SK-N-SH treated with all-trans-retinoic acid at 6 μM for 48 hours (cell line): ENCODE data around the gene SEC24D.
"Not testable (repeated sequence)": the region's sequence is repeated elsewhere in the genome, so short reads cannot be mapped to it uniquely, and the experiment has no call there.

ENCODE experiments used
- ATAC-seq: fragments of 200-7000 bp; cut with Tn5 transposase; 3 replicates; pipeline ENCODE4 v1.9.1; 2020; ENCODE audit warnings: mild to moderate bottlenecking, moderate library complexity
- ARNTL ChIP-seq: fragments of 450-650 bp; formaldehyde crosslinking; IDR thresholded peaks from 2 replicates; pipeline ENCODE4 v1.5.0; 2020; ENCODE audit warnings: low read depth, mild to moderate bottlenecking, moderate library complexity, borderline replicate concordance
- BACH2 ChIP-seq: fragments of 250-450 bp; sonication (Bioruptor Pico); IDR thresholded peaks from 2 replicates; pipeline ENCODE4 v1.9.0; 2021; ENCODE audit warnings: mild to moderate bottlenecking, borderline replicate concordance
- CREB5 ChIP-seq: fragments of 250-450 bp; sonication (Bioruptor Pico); IDR thresholded peaks from 2 replicates; pipeline ENCODE4 v1.5.1; 2020; ENCODE audit warnings: low read depth, mild to moderate bottlenecking, moderate library complexity
- CSDC2 ChIP-seq: fragments of 250-450 bp; sonication (Bioruptor Pico); IDR thresholded peaks from 2 replicates; pipeline ENCODE4 v1.5.0; 2020; ENCODE audit warnings: mild to moderate bottlenecking, moderate library complexity
- CSRNP3 ChIP-seq: fragments of 250-450 bp; sonication (Bioruptor Pico); IDR thresholded peaks from 2 replicates; pipeline ENCODE4 v1.5.1; 2021; ENCODE audit warnings: mild to moderate bottlenecking, moderate library complexity
- ESRRG ChIP-seq: fragments of 250-450 bp; sonication (Bioruptor Pico); IDR thresholded peaks from 2 replicates; pipeline ENCODE4 v1.6.1; 2021; ENCODE audit warnings: mild to moderate bottlenecking
- GLIS3 ChIP-seq: fragments of 250-450 bp; sonication (Bioruptor Pico); IDR thresholded peaks from 2 replicates; pipeline ENCODE4 v1.5.0; 2020; ENCODE audit warnings: mild to moderate bottlenecking, moderate library complexity
- OSR1 ChIP-seq: fragments of 250-450 bp; sonication (Bioruptor Pico); IDR thresholded peaks from 2 replicates; pipeline ENCODE4 v1.8.0; 2022; ENCODE audit warnings: moderate library complexity, mild to moderate bottlenecking, inconsistent platforms
- PATZ1 ChIP-seq: fragments of 250-450 bp; sonication (Bioruptor Pico); IDR thresholded peaks from 2 replicates; pipeline ENCODE4 v1.8.0; 2020; ENCODE audit warnings: mild to moderate bottlenecking, moderate library complexity, borderline replicate concordance
- POU6F1 ChIP-seq: fragments of 250-450 bp; sonication (Bioruptor Pico); IDR thresholded peaks from 2 replicates; pipeline ENCODE4 v1.8.0; 2021; ENCODE audit warnings: low read depth, mild to moderate bottlenecking, moderate library complexity, borderline replicate concordance
- PPARA ChIP-seq: fragments of 250-450 bp; sonication (Bioruptor Pico); IDR thresholded peaks from 2 replicates; pipeline ENCODE4 v1.5.0; 2020; ENCODE audit warnings: mild to moderate bottlenecking, borderline replicate concordance
- RARB ChIP-seq: fragments of 250-450 bp; sonication (Bioruptor Pico); IDR thresholded peaks from 2 replicates; pipeline ENCODE4 v1.8.0; 2021; ENCODE audit warnings: mild to moderate bottlenecking, moderate library complexity
- SNAI2 ChIP-seq: fragments of 250-450 bp; sonication (Bioruptor Pico); IDR thresholded peaks from 2 replicates; pipeline ENCODE4 v1.5.0; 2020; ENCODE audit warnings: mild to moderate bottlenecking, moderate library complexity
- TSHZ2 ChIP-seq: fragments of 250-450 bp; sonication (Bioruptor Pico); IDR thresholded peaks from 2 replicates; pipeline ENCODE4 v1.5.0; 2020; ENCODE audit warnings: mild to moderate bottlenecking, moderate library complexity
- ZC3H10 ChIP-seq: fragments of 250-450 bp; sonication (Bioruptor Pico); IDR thresholded peaks from 2 replicates; pipeline ENCODE4 v1.5.1; 2021; ENCODE audit warnings: mild to moderate bottlenecking, moderate library complexity
- ZFP3 ChIP-seq: fragments of 250-450 bp; sonication (Bioruptor Pico); IDR thresholded peaks from 2 replicates; pipeline ENCODE4 v1.5.0; 2020; ENCODE audit warnings: mild to moderate bottlenecking, moderate library complexity
- ZFP30 ChIP-seq: fragments of 450-650 bp; formaldehyde crosslinking; IDR thresholded peaks from 2 replicates; pipeline ENCODE4 v1.5.0; 2022; ENCODE audit warnings: mild to moderate bottlenecking, moderate library complexity
- ZNF565 ChIP-seq: fragments of 450-650 bp; formaldehyde crosslinking; conservative IDR thresholded peaks from 2 replicates; pipeline ENCODE4 v1.5.0; 2020; ENCODE audit warnings: low read depth, mild to moderate bottlenecking, moderate library complexity
- ZNF8 ChIP-seq: fragments of 450-650 bp; formaldehyde crosslinking; IDR thresholded peaks from 2 replicates; pipeline ENCODE4 v1.5.0; 2020; ENCODE audit warnings: mild to moderate bottlenecking, moderate library complexity

Gene SEC24D

GRCh38 chr4:118881512-118882146 is 45.7 kb upstream of the SEC24D start:
- TF ChIP-seq RARB (CRISPR knock-in tag) (no peak), TSHZ2 (CRISPR knock-in tag) (no peak), CSRNP3 (CRISPR knock-in tag) (no peak), PPARA (CRISPR knock-in tag) (no peak), ESRRG (CRISPR knock-in tag) (no peak), ZC3H10 (CRISPR knock-in tag) (no peak), ZNF8 (CRISPR knock-in tag) (no peak), OSR1 (no peak), PATZ1 (no peak), ZFP3 (CRISPR knock-in tag) (no peak), ZNF565 (CRISPR knock-in tag) (no peak), BACH2 (no peak), CREB5 (CRISPR knock-in tag) (no peak)
- TF ChIP-seq, all 23 proteins: peak for 0
- ATAC-seq = no peak

- TF ChIP-seq ZC3H10 (CRISPR knock-in tag) (no peak), OSR1 (no peak), CSDC2 (CRISPR knock-in tag) (no peak), ARNTL (CRISPR knock-in tag) (no peak), RARB (CRISPR knock-in tag) (no peak), ZFP3 (CRISPR knock-in tag) (no peak)
- TF ChIP-seq, all 23 proteins: peak for 0
Measured at GRCh38 chr4:118879409-118879808, 43.5 kb upstream of the SEC24D start.

GRCh38 chr4:118878507-118878906 is 42.6 kb upstream of the SEC24D start:
- not testable (repeated sequence) for ATAC-seq

More at GRCh38 chr4:118879409-118879808, 43.5 kb upstream of the SEC24D start:
- no peak for ATAC-seq

- TF ChIP-seq ZNF8 (CRISPR knock-in tag) (peak; percentile 96), SNAI2 (CRISPR knock-in tag) (no peak)
- TF ChIP-seq, all 23 proteins: peak for 1
- no peak for ATAC-seq
Measured at GRCh38 chr4:118877797-118878196, 41.9 kb upstream of the SEC24D start.

GRCh38 chr4:118872181-118872580 is 36.3 kb upstream of the SEC24D start:
- ATAC-seq = no peak
- no peak for TF ChIP-seq CREB5 (CRISPR knock-in tag)
- TF ChIP-seq ZFP30 (CRISPR knock-in tag) = no peak
- TF ChIP-seq ZC3H10 (CRISPR knock-in tag) = no peak
- no peak for TF ChIP-seq RARB (CRISPR knock-in tag)
- TF ChIP-seq POU6F1 = no peak
- TF ChIP-seq ZNF565 (CRISPR knock-in tag) = no peak
- no peak for TF ChIP-seq CSRNP3 (CRISPR knock-in tag)
- TF ChIP-seq ZFP3 (CRISPR knock-in tag) = no peak
- no peak for TF ChIP-seq SNAI2 (CRISPR knock-in tag)
- TF ChIP-seq GLIS3 (CRISPR knock-in tag) = no peak
- no peak for TF ChIP-seq PATZ1
- no peak for TF ChIP-seq BACH2
